NCI-H1694 treated with DMSO at 0.1 percent for 48 hours (cell line): ENCODE measurements around the gene FAM193A.
"Not testable (repeated sequence)": the region's sequence is repeated elsewhere in the genome, so short reads cannot be mapped to it uniquely, and the experiment has no call there.

Experiments used
- DNase-seq: peaks from one replicate; lab custom pipeline; 2025; lab: John Stamatoyannopoulos, UW

The FAM193A gene

GRCh38 chr4:2516635-2517034, 19.8 kb upstream of the FAM193A start:
- DNase-seq, result no peak

DNA sequence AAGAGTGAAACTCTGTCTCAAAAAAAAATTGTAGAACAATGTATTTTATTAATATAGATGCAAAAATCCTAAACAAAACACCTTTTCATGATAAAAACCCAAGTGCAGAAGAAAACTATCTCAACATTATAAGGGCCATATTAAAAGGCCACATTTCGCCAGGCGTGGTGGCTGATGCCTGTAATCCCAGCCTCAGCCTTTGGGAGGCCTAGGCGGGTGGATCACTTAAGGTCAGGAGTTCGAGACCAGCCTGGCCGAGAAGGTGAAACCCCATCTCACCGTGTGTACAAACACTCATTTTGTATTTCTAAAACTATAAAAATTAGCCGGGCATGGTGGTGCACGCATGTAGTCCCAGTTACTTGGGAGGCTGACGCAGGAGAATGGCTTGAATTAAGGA, 9.9 kb upstream of the FAM193A start:
- DNase-seq, result no peak

- DNase-seq, result no peak
Measured at GRCh38 chr4:2534904-2535375, 1.5 kb upstream of the FAM193A start.

GRCh38 chr4:2535376-2536192, 863 bp upstream of the FAM193A start:
- no peak for DNase-seq

DNA sequence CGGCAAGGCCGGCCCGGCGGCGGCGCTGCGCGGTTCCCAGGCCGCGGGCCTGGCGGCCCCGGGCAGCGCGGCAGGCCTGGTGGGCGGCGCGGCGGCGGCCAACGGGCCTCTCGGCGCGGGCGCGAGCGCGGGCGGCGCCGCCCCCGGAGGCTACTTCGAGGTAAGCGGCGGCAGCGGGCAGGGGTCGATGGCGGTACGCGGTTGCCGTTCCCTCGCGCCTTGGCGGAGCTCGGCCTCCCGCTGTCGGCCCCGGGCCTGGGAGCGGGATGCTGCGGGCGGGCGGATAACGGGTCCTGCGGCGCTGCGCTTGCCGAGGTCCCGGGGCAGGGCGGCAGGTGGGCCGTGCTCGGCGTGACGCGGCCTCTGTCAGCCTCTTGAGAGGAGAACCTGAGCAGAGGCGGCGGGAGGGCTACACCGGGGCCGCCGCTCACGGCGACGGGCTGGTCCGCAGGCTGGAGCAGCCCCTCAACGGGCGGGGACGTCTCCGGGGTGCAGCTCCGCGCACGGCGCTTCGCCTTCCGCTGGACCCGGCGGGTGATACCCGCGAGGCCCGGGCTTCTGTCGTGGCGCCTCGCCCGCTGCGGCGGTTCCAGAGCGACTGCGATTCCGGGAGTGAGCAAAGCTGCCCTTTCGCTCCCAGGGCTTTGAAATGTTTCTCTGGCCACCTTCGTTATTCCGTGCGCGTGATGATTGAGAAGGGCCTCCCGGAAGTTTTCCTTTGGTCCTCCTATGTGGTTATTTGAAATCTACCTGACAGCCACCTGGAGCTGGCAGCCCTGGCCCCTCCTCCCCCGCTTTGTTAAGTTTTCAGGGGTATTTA, 774 bp downstream of the FAM193A start:
- DNase-seq, result no peak

DNA sequence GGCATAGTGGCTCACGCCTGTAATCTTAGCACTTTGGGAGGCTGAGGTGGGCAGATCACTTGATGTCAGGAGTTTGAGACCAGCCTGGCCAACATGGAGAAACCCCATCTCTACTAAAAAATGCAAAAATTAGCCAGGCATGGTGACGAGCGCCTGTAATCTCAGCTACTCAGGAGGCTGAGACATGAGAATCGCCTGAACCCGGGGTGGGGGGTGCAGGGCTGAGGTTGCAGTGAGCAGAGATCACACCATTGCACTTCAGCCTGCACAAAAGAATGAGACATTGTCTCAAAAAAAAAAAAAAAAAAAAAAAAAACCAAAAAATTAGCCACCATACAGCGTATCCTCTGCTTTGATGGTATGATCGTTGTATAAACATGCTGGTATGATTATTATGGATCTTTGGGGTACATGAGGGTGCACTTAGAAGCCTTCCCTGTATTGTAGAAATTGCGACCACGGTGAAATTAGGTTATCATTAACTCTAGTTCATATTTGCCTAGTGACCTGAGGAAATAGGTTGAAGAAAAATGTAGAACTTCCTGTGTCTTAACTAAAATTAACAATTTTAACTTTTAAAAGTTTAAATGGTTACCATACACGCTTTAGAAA, 7.2 kb downstream of the FAM193A start:
- DNase-seq, result not testable (repeated sequence)

GRCh38 chr4:2545321-2546013, 9.0 kb downstream of the FAM193A start:
- DNase-seq, result no peak

GRCh38 chr4:2546286-2546823, 9.9 kb downstream of the FAM193A start:
- DNase-seq, result no peak

- DNase-seq, result not testable (repeated sequence)
Measured at GRCh38 chr4:2546961-2547691, 10.7 kb downstream of the FAM193A start.

- DNase-seq, result no peak
Measured at GRCh38 chr4:2551118-2551517, 14.7 kb downstream of the FAM193A start.

DNA sequence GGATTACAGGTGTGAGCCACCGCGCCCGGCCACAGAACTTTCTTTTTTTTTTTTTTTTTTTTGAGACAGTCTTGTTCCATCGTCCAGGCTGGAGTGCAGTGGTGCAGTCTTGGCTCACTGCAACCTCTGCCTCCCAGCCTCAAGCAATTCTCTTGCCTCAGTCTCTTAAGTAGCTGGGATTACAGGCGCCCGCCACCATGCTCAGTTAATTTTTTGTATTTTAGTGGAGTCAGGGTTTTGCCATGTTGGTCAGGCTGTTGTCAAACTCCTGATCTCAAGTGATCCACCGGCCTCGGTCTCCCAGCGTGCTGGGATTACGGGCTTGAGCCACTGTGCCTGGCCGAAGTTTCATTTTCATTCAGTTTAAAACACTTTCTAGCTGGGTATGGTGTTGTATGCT, 16.4 kb downstream of the FAM193A start:
- DNase-seq, result no peak

DNA sequence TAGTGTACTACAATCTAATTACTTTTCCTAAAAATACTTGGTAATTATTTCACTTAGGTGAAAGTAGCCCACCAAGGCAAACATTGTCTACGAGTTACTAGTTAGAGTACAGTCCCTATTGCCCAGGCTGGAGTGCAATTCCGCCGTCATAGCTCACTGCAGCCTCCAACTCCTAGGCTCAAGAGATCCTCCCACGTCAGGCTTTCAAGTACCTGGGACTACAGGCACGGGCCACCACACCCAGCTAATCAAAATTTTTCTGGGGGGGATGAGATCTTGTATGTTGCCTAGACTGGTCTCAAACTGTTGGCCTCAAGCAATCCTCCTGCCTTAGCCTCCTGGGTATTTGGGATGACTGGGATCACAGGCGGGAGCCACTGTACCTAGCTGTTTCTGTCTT, 21.9 kb downstream of the FAM193A start:
- no peak for DNase-seq

DNA sequence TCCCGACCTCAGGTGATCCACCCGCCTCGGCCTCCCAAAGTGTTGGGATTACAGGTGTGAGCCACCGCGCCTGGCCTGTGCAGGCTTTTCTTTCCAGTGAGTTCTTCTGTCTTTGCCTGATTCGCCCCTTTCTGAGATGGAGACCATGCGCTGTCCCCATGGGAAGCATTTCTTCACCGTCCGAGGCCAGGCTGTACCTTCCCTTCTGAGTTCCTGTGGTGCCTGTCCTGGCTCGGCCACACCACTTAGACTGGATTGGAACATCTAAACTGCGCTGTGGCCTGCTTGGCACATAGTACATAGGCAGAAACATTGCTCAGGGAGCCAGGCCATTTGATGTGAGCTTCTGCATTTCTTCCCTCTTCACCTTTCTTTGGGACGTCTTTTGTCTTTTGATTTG, 23.7 kb downstream of the FAM193A start:
- DNase-seq, result no peak

DNA sequence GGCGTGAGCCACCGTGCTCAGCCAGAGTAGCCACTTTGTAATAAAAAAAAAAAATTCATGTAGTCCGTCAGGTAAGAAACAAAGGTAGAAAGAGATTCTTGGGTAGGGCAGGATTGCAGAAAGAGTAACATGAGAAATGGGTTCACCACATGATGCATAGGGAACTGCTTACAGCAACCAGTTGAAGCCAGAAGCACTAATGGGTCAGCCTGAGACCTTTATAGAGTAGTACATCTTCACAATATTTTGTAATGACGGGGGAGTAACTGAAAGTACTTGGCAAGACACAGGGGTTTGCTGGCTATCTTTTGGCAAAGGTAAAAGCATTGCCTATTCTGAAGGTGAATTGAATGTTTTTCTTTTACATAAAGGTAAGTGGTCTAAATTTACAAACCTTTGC, 29.1 kb downstream of the FAM193A start:
- no peak for DNase-seq

DNA sequence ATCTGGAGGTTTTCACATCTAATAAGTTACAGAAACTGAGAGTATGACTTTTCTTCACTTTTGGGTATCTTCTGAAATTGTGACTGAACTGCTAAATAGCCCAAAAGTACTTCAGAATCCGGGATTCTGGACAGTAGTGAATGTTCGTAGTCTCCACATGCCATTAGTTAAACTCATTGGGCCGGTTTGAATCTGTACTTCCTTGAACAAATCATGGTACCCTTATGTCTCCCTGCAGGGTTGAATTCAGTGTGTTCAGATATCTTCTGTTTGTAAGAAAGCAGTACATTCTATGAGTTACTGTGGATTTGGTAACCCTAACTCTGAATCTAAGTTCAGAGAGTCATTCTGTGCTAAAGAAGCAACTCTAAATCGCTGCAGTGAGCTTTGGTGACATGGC, 33.6 kb downstream of the FAM193A start:
- no peak for DNase-seq

DNA sequence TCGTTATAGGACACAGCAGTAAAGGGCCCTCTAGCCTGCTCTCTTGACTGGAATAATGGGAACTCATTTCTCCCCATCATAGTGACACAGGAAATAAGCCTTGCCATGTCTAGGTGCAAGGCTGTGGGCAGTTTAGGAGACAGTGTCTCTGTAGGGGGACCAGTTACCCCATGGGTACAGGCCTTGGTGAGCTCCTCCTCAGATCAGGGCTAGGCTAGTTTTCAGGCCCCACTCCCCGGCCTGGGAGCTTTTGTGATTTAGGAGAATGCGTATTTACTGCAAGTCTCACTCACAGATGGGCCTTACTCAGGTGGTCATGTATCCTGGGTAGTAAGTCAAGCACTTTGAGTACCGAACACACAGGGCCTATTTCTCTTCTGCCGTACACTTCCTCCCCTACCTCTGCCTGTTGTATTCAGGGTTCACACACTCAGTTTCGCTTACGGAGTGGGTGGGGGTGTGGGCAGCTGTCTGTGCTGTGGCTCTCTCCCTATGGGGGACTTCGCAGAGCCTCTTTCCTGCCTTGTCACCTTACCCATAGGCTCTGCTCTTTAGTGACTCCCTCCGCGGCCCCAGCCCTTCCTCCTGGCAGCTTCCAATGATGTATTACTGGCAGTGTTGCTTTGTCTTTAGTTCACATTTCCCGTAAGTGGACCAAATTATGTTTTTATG, 34.2 kb downstream of the FAM193A start:
- no peak for DNase-seq

GRCh38 chr4:2572076-2572475, 35.6 kb downstream of the FAM193A start:
- no peak for DNase-seq

DNA sequence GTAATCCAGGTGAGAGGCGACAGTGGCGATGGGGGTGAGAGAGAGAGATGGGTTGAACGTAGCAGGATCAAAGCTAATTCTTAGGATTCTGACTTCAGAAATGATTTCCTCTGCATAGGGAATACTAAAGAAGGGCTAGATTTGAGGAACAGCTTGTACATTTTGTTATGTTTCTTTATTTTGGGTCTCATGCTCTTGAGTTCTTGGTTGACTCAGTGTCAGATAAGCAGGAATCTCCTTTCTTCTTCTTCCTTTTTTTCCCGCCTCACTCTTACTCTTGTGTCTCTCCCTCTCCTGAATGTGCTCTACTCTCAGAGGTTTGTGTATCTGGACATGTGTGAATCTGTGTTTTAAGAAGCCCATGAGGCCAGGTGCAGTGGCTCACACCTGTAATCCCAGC, 36.4 kb downstream of the FAM193A start:
- DNase-seq, result no peak

DNA sequence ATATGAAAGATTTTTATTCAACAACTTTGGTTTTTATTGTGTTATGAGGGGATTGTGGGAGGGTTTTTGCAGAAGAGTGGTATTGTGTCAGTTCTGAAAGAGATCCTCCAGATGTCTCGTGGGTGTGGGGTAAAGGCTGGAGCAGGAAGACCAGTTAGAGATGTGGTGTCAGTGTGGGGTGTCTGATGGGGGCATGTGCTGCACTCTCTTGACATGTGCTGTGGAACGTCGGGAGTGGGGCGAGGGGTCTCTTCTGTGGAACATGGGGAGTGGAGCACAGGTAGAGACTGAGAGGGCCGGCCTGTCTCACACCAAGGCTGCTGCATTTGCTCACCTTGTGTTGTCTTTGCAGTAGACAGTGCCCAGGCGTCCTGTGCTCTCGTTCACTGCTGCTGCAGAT, 37.6 kb downstream of the FAM193A start:
- DNase-seq, result no peak

DNA sequence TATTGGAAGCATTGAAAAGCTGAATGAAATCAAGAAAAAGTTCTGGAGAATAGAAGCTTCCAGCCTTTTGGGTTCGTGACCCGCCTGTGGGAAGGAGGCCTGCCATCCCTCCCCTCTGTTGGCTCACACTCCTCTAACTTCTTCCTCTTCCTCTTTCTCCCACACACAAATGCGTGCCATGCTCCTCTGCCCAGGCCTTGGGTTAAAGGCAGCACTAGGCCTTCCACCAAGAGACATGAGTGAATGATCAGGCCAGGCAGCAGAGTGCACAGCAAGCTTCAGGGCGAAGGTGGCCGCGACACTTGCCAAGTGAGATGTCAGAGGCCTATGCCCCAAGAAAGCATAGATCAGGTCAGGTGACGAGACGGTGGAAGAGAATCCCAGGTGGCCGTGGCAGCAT, 38.4 kb downstream of the FAM193A start:
- DNase-seq, result no peak

DNA sequence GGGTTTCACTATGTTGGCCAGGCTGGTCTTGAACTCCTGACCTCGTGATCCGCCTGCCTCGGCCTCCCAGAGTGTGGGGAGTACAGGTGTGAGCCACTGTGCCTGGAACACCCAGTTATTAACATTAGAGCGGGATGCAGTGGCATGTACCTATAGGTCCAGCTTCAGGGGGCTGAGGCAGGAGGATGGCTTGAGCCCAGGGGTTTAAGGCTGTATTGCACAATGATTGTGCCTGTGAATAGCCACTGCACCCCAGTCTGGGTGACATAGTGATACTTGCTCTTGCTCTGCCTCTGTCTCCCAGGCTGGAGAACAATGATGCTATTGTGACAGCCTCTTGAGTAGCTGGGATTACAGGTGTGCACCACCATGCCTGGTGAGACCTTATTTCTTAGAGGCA, 39.8 kb downstream of the FAM193A start:
- no peak for DNase-seq
